Activated naive CD4-positive, alpha-beta T cell treated with Interleukin-2 at 50 U/mL for 16 hours (primary cell): Measurements from ENCODE around the gene TECTB.
A peak's percentile ranks its signal among the peaks of the same experiment; 100 is the strongest.

Experiments
- DNase-seq: peaks from one replicate; pipeline ENCODE4 v3.0.0-alpha.2; 2020

Gene TECTB

DNA sequence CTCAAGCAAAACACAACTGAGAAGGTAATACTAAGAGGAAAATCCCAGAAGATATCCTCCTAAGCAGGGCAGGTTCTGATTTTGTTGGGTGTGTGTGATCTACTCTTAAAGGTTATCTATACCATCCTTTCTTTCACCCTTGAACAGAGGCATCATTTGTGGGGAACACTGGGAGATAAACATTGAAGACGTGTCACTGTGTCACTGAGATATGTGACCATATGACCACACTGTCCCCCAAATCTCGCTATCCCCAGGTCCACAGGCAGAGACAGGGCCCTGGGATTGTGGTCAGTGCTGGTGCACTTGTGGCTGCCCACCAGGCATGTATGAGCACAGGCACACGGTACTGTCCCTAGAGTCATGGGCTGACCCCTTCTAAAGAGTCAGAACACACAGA lies 30.0 kb downstream of the TECTB start:
- DNase-seq: no peak

DNA sequence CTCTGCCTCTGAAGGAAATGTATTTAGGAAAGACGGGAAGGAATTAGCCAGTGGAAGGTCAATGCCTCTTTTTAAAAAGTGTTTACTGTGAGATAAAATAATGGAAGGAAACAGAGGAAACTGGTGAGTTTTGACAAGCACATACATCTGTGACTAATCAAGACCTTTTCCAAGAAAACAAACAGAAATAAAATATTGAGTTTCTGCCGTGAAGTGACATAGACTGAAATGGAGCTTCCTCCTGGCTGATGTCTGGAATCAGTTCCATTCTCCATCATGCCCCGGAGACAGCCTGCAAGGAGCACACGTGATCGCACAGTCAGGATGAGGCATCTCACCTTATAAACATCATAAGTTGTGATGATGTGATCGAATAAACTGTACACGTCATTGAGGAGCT lies 30.7 kb downstream of the TECTB start:
- no peak for DNase-seq

DNA sequence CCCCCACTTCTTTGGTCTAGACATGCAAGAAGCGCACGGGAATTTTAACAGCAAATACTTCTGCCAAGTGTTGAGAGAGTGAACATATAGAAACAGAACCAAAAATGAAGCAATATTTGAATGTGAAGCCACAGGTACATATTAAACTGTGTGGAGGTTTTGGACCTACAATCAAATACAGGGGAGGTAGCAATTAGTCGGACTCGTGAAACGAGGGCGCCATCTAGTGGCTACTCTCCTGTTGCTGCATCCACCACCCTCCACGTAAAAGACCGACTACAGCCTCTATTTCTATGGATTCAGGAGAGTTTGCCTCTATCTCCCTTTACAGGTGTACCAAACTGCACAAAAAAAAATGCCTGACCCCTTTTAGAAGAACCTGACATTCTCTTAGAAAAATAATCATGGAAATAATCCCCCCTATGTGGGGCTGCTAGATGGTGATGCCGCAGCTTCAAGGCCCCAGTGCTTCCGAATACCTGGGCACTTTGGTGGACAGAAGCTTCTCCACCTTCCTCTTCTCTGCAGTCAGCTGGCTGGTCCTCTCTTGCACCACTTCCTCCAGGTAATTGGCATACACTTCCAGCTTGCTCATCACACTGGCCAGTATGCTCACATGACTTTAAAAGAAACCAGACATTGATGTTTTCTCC lies 31.7 kb downstream of the TECTB start:
- peak; percentile 74 for DNase-seq

DNA sequence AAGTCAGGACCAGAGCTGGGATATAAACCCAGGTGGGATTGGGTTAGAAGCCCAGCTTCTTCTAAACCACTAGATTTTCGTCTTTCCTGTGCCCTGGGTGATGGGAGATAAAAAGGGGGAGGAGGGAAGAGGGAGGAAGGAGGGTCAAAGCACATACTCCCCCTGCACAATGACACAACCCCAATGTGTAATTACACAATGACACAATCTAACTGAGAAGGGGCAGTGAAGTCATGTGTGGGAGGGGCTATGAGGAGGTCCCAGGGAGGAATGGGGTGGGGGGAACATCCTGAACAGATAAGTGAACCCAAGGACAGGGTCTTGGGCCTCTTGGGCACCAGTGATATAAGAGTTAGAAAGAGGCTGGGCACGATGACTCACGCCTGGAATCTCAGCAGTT lies 44.5 kb downstream of the TECTB start:
- no peak for DNase-seq

DNA sequence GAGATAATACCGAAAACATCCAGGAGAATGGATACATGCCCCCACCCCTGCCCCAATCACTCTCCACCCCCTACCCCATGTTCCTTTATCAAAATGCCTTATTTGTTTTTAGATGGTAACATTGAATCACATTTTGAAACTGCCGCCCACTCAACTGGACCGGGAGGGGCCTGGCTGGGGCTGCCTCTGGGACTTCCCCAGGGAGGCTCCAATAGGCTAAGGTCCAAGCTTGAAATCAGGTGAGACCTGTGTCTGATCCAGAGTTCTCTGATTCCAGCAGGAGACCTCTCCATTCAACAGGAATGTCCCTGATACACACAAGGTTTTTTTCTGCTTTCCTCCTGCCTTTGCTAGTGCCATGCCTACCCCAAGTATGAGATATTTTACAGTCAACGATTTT lies 47.0 kb downstream of the TECTB start:
- no peak for DNase-seq

DNA sequence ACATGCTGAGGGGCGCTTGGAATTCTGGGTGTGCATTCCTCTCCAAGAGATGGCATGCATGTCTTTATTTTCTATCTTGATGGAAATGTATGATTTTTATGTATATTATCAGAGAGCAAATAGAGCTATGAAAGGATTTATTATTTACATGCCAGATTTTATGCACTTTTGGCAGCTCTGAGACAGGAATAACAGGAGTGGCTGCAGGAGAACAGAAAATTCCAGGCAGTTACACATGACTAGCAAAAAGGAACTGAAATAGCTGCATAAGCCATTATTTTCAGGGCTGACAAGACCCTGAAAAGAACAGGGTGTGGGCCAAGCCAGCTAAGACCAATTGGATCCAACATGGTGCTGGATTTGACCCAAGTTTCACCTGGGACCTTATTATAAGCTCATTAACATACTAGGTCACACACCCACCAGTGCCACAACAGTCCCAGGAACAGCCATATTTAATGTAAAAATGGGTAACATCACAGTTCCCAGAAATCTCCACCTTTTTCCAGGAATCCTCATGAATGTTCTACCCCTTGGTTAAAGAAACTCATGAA lies 47.5 kb downstream of the TECTB start:
- no peak for DNase-seq

DNA sequence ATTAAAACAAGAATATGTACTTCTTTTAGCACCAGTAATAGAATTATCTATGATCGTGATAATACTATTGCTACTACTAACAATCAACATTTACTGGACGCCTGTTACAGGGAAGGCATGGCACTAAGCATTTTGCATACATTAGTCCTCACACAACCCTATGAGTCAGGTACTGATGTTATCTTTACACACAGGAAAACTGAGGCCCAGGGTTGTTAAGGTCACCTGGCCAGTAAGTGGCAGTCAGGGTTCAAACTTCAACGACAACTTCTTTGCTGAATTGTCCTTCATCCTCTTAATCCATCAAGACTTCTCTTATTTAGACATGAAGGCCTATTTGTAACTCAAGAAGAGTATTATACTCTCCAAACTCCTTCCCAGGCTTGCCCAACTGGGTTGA lies 48.8 kb downstream of the TECTB start:
- no peak for DNase-seq

DNA sequence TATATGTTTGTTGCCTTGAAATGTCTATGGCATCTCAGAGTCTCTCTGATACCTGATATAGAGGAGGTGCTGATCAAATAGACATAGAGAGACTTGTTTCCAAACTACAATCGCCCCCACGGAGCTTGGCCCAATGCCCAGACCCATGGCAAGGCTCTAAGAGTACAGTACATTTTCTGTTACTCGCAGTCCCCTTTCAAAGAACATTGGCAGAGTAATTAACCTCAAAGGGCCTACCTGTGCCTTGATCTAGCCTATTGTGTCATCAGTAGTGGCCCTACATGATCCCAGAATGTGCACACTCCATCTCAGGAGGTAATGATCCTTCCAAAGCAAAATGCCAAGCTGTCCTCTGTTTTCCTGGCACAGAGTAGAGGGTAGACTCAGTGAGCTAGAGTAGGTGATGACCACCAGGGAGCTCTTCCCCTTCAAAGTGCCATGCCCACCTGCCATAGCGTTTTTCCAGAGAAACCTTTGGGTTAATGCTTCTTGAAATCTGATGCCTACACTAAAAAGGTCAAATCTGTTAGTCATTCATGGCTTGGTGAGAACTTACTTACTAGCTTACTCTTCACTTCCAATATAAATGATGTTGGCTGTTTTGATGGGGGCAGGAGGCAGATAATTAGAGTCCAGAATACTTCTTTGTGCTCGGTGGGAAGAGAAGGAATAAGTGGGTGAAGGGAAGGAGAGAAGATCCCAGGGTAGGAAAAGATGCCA lies 49.5 kb downstream of the TECTB start:
- no peak for DNase-seq

DNA sequence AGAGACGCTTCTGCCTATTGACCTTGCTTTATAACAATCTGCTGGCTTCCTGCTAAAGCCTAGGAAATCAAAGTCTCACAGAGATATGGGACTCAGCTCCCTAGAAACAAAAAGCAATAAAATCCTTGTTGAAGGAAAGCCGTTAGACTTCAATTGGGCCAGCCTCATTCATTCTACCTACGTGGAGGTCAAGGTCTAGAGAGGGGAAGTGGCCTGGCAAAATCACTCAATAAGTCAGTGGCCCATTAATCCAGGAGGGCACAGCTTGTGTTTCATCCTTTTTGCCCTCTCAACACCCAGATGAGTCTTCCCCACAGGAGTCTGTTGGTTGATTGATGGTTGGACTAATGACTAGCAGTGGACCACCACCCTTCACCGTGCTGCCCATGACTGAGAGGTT lies 50.3 kb downstream of the TECTB start:
- no peak for DNase-seq

DNA sequence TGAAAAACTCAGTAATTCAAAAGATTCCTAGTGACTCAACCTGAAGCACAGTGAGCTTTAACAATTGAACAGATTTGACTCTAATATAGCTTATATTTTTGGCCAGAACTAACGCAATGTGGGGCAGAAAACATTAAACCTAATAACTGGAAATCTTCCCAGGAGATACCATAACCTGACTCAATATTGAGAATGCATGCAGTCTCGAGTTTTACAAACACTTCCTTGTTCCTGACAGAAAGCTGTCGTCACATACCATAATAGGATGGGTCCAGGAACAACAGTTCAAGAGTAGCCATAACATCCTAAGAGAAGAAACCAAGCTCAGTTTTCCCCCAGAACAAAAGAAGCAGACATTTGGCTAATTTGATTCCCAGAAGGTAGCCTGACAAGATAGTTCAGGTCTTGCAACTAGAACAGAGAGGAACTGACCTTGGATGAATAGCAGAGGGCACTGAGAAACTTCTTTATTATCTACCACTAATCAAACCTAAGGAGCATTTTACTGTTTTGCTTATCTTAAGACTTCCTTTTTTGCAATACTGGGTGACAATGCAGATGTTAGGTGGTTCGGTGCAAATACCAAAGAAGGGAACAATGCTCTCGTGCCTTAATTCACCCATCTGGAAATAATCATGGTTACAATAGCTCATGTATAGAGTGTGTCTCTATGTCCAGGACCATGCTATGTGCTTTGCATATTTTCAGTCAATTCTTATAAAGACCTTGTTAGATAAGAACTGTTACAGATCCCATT lies 52.1 kb downstream of the TECTB start:
- no peak for DNase-seq

DNA sequence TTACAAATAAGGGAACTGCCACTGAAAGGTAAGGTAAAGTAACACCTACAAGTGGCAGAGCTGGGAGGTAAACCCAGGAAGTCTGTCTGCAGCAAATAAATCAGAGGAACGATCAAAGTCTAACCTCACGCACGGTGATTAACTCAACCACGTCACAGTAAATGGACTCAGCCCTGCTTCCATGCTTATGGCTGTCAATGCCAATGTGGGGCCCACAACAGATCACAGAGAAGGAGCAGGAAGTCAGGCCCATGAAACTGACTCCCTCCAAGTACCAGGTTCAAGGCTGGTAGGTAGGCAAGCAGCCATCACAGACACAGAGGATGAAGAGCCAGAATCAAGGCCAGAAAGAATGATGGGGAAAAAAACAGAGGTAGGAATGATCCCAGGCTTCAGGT lies 52.7 kb downstream of the TECTB start:
- no peak for DNase-seq

DNA sequence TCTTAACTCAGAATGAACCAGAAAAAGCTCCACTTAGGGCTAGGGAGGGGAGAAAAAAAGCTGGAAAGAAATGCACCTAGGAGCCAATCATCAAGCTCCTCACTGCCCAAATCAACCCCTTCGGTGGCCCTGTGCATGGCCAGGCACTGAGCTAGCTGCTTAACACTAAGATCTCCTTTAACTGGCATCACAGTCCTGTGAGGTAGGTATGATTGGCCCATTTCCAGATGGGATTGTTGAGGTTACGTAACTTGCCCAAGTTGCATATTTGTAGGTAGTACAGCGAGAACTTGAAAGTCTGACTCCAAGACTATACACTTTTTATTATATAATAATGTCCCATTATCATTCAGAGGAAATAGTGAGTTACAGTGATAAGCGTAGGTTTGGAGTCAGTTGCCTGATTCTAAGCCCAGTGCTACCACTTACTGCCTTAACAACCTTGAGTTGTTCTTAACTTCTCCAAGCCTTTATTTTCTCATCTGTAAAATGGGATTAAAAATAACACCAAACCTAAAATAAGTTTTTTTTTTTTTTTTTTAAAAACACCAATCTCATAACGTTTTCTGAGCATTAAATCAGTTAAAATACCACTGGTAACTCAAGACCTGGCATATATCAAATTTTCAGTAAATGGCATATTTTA lies 53.5 kb downstream of the TECTB start:
- no peak for DNase-seq

DNA sequence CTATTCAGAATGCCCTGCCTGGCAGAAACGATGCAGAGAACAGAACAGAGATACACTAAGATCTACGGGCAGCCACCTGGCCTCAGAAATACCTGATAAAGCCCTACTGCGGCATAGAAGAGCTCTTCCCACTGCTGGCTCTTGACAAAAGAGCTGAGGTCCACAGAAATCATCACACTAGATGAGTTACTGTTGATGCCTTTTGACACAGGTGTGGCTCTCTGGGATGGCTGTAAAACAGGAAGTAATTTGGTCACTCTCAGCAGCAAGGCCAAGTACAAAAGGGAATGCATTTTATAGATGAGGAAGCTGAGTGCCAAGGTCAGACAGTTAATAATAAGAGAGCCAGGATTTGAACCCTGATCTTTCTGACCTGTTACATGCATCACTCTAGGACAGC lies 55.8 kb downstream of the TECTB start:
- no peak for DNase-seq

DNA sequence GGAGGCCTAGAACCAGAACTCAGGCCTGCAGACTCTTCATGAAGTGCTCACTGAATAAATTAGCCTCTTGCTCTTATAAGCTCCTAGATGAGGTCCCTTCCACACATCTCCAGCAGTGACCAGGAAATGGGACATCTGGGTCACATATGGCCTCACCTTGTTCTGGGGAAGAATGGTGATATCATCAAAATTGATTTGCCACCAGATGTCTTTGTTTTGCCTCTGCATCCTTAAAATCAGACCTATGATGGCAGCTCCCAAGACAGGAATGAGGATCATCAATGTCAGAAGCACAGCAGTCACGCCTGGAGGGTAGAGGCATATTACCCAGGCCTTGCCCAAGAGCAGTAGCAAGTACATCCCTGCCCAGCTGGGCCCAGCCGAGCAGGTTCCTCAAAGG lies 57.4 kb downstream of the TECTB start:
- DNase-seq: no peak

DNA sequence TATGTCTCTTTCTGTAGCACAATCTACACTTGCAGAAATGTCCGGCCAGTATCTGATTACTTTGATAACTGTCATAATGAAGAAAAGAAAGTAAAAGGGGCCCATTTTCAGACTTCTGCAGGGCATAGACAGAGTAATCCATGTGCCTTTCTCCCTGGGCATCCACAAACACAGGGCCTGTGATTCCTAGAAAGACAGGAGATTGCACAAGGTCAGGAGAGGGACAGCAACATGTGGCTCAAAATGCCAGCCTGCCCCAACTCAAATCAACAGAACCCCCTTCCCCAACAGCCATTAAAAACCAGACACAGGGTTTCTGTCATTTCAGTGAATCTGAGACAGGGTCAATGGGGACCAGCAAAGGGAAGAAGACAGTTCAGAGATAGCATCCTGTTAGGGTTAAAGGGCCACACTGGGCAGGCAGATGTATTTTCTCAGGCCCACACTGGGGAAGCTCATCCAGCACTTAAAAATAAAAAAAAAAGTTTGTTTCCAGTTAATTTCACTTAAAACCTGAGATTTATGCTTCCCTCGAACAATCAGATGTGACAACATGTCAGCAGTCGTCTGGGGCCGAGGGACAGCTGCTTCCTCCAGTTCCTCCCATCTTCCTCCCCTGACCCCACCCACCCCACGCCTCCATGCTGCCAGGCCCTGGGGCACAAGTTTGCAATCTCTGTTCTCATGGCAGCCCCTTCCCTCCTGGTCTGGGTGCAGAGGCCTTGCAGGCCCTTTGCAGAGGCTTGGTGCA lies 60.0 kb downstream of the TECTB start:
- DNase-seq: no peak

DNA sequence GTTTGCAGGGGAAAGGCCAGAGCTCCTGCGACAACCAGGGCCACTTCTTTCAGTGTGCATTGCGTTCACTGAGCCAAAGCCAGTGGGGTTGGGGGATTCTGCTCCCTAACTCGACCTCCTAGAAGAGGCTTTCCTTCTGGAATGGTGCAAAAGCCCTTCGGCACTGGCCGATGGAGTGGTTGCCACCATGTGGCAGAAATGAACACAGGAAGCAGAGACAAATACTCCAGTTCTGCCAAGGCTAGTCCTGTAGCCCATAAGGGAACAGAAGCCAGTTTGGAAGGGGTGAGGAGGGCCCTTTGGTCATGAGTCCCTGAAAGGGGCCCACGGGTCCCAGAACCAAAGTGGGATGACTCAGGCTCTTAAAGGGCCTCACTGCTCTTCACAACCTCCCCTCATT lies 61.1 kb downstream of the TECTB start:
- DNase-seq: no peak

DNA sequence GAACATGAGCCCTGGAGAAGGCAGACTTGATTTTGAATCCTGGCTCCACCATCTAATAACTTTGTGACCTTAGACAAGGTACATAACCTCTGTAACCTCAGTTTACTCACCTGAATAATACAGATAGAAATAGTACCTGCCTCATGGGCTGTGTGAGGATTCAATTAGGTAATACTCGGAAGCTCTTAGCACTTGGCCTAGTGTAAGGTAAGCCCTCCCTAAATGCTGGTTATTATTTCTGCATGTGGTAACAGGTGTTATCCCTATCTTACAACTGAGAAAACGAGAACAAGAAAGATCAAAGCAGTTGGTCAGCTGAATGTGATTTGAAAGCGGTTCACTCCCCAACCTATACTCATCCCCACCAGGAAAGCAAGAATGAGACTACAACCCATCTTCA lies 62.0 kb downstream of the TECTB start:
- no peak for DNase-seq

DNA sequence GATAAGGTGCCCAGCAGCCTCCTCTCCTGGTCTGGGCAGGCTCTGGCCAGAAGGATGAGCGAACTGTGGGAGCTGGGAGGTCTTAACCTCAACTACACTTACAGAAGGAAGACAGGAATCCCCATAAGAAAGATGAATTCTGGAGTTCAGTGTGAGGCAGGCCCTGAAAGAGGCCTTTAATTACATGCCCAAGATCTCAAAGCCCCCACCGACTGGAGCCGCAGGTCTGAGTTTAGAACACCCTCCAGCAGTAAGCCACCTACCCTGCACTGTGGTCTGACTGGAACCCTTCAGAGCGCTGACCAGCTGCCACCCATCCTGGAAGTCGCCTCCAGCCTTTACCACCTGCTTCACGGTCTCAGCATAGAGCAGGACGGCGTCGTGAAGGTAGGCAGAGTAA lies 62.5 kb downstream of the TECTB start:
- DNase-seq: no peak

DNA sequence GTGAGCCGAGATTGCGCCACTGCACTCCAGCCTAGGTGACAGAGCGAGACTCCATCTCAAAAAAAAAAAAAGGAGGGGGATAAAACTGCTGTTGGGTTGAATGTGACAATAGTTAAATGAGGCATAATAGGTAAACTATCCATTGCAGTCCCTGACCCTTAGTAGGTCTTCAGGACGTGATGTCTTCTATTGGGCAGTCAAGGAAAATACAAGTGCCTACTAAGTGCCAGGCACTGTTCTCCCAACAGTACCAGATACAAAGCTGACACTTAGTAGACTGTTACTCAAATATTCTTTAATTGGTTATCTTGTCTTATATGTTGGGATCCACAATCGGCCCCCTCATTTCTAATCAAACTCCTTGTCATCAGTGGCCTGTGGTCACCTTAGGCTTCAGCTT lies 63.6 kb downstream of the TECTB start:
- no peak for DNase-seq

DNA sequence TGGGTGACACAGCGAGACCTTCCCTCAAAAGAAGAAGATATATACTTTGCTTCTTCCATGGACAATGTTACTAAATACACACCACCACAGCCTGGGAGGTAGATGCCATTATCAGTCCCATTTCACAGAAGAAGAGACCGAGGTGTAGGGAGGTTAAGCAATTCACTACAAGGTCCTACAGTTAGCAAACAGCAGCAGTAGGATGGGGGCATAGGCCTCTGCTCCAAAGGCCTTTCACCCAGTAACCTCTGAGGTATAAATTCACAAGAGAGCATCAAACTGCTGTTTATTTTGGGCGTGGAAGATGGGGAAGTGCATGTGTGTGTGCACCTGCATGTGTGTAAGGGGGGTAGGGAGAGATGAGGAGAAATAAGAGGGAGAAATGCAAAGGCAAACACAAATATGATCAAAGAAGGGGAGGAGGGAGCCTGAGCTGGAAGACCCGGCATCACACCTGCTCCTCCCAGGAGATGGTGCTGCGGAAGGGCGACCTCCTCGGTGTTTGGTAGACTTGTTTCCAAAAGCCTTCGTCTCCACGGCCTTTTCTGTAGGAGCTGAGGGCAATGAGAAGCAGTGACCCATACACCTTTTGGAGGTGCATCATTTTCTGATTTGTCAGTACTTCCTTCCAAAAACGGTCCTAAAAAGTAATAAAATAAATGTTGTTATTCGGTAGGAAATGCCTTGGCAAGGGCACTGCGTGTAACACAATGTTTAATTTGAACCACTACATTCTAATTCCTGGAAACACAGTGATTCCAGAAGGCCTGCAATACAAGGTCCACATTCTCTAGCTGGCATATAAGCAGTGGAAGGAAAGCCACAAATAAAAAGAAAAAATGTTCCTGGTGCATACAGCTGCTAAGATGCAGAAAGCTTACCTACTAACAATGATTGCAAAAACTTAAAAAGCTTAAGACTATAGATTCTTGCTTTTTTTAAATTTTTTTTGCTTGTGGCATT lies 64.8 kb downstream of the TECTB start:
- no peak for DNase-seq

DNA sequence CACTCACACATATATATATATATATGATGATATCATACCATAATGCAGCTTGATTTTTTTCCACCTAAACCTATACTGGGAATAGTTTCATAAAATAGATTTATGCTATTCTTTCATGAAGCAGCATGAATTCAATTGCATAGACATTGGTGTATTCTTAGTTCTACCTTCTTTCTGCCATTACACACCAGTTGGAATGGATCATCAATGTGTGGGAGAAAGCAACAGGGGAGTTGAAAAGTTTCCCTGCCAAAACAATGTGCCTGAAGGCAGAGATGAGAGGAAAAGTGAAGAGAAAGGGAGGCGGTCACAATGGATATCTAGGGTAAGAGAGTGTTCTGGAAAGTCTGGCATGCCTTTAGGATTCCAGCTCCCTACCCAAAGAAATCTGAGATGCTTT lies 65.6 kb downstream of the TECTB start:
- DNase-seq: no peak
